OCI-LY7 (cell line): ENCODE measurements around the gene IMPA2. TPM values are rescaled to one million over a fixed set of nuclear protein-coding genes. Genes with fewer than 3 reads are reported as not detected.
A peak's percentile ranks its signal among the peaks of the same experiment; 100 is the strongest.

ENCODE experiments used
- BruUV-seq: library from RNA; stranded (reverse); fragments of 400-500 nt; replicated peaks from 2 replicates; lab custom pipeline; 2021; lab: Mats Ljungman, UMichigan
- CTCF ChIA-PET: fragments of 300-600 bp; sonication (Branson Sonifier 250); formaldehyde crosslinking; loops from one replicate; lab custom pipeline; 2022; ENCODE audit warnings: antibody characterized with exemption; ENCODE audit not compliant: unreplicated experiment; lab: Charles Lee
- POLR2A ChIA-PET: fragments of 300-600 bp; sonication (Branson Sonifier 250); formaldehyde crosslinking; loops from one replicate; lab custom pipeline; 2022; ENCODE audit warnings: antibody characterized with exemption; lab: Charles Lee
- DNase-seq: peaks from one replicate; pipeline ENCODE4 v3.0.0-alpha.2; 2015; ENCODE audit warnings: low spot score
- H2AFZ ChIP-seq: fragments of 200-600 bp; sonication (generic), shearing (Covaris generic); 2 replicates; pipeline ENCODE4 v1.6.1; 2014; ENCODE audit warnings: mild to moderate bottlenecking, antibody characterized with exemption, low read length, moderate library complexity
- H3K27ac ChIP-seq: fragments of 200-600 bp; sonication (generic); 2 replicates; pipeline ENCODE4 v1.5.1; 2014; ENCODE audit warnings: mixed run types, low read depth, mild to moderate bottlenecking, moderate library complexity, low read length, inconsistent platforms; ENCODE audit not compliant: poor library complexity, severe bottlenecking
- H3K36me3 ChIP-seq: fragments of 200-600 bp; sonication (generic); 2 replicates; pipeline ENCODE4 v1.6.1; 2014; ENCODE audit warnings: mild to moderate bottlenecking, antibody characterized with exemption, low read length, moderate library complexity, mixed read lengths; ENCODE audit not compliant: insufficient read depth
- H3K4me1 ChIP-seq: fragments of 200-600 bp; sonication (generic); 2 replicates; pipeline ENCODE4 v1.5.1; 2014; ENCODE audit warnings: mild to moderate bottlenecking, low read length; ENCODE audit not compliant: insufficient read depth, poor library complexity, severe bottlenecking
- H3K4me2 ChIP-seq: fragments of 200-600 bp; sonication (generic); 2 replicates; pipeline ENCODE4 v1.6.1; 2014; ENCODE audit warnings: mild to moderate bottlenecking, low read length
- H3K4me3 ChIP-seq: fragments of 200-600 bp; sonication (generic); 2 replicates; pipeline ENCODE4 v1.5.1; 2014; ENCODE audit warnings: mild to moderate bottlenecking, low read depth, low read length; ENCODE audit not compliant: poor library complexity, severe bottlenecking
- H3K79me2 ChIP-seq: fragments of 200-600 bp; sonication (generic); 2 replicates; pipeline ENCODE4 v1.6.1; 2016; ENCODE audit warnings: low read depth, mild to moderate bottlenecking, low read length, moderate library complexity, mixed read lengths; ENCODE audit not compliant: insufficient read depth
- H3K9me2 ChIP-seq: fragments of 200-600 bp; sonication (generic); 2 replicates; pipeline ENCODE4 v1.6.1; 2016; ENCODE audit warnings: mild to moderate bottlenecking, low read length, mixed read lengths; ENCODE audit not compliant: insufficient read depth
- H3K9me3 ChIP-seq: fragments of 200-600 bp; sonication (generic); 2 replicates; pipeline ENCODE4 v1.6.1; 2014; ENCODE audit warnings: mild to moderate bottlenecking, mixed run types, low read length, mixed read lengths
- H4K20me1 ChIP-seq: fragments of 200-600 bp; sonication (generic); 2 replicates; pipeline ENCODE4 v1.6.1; 2014; ENCODE audit warnings: mild to moderate bottlenecking, antibody characterized with exemption, low read length, moderate library complexity, mixed read lengths; ENCODE audit not compliant: insufficient read depth
- EZH2phosphoT487 ChIP-seq: fragments of 200-600 bp; sonication (generic); IDR thresholded peaks from 2 replicates; pipeline ENCODE4 v1.6.1; 2018; ENCODE audit warnings: low read depth, borderline replicate concordance, mild to moderate bottlenecking, mixed run types, antibody characterized with exemption, low read length, moderate library complexity, mixed read lengths
- intact Hi-C: fragments of 100-400 bp; cut with micrococcal nuclease; formaldehyde crosslinking; loops from one replicate; pipeline ENCODE4 v1.10.0; 2022; ENCODE audit not compliant: unreplicated experiment
- total RNA-seq, 2 experiments: library from RNA; depleted of rRNA in 1 of 2; stranded (reverse); fragments of >200 nt in 1 of 2; shearing (Covaris generic) in 1 of 2; gene quantifications; 2 replicates each; pipeline ENCODE4 v1.2.3, GENCODE V29; 2014 to 2022
- TF ChIP-seq, protein P1 (sequence below): fragments of 200-600 bp; sonication (generic); conservative IDR thresholded peaks from 2 replicates; pipeline ENCODE4 v1.5.1; 2014; ENCODE audit warnings: mild to moderate bottlenecking, antibody characterized with exemption, low read length, moderate library complexity, mixed read lengths

IMPA2 gene
- total RNA-seq, 2 experiments from 2014 or later, result 51.9 to 59.0 TPM

DNA sequence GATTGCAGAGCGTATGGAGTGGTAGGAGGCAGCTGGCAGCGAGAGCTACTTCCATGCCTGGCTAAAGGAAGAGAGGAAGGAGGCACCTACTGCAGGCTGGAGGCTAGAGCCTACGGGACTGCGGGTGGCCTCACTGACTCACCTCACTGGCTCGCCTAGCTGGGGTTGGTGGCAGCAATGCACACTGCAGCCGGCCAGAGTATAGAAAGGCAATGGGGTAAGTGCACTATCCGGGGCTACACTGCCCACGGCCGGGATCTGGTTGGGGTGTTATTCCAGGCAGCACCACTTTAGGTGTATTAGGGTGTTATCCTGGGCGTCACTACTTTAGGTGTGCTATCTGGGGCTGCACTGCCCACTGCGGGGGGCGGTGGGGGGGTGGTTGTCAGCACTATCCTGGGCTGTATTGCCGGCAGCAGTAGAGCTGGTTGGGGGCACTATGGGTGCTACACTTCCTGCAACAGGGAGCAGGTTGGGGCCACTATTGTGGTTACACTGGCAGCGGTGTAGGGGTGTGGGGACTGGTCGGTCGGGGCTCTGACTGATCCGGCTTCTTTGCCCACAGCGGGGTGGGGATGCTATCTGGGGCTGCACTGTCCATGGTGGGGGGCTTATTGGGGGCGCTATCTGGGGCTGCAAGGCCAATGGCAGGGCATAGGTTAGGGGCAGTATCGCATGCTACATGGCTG is 79.0 kb downstream of the IMPA2 start:
- Histone ChIP-seq H3K9me2 (no peaks in the 10 kb centered on the region), H2AFZ (peak overlapping the region; percentile 98), H3K36me3 (no peaks in the 10 kb centered on the region), H3K9me3 (0 out of 2 replicates have a peak, but pooled peaks cover 2% of the 10 kb centered on the region), H3K4me3 (peak overlapping the region; percentile 75), H3K79me2 (no peaks in the 10 kb centered on the region), H3K27ac (peak overlapping the region; percentile 45), H4K20me1 (no peaks in the 10 kb centered on the region), H3K4me2 (peak overlapping the region; percentile 81), H3K4me1 (peaks cover 24% of the 10 kb centered on the region)
- intact Hi-C loops, result no loop called here
- POLR2A ChIA-PET, result interaction anchor here (0.6 to 1.8 kb wide), 2 partner anchors 10 to 124 kb away, joined by 6 to 12 read pairs; no protein-coding TSS in a partner anchor
- CTCF ChIA-PET, result interaction anchor here (0.7 kb wide), 1 partner anchor 10 kb away, joined by 3 read pairs; no protein-coding TSS in a partner anchor
- TF ChIP-seq, protein P1, sequence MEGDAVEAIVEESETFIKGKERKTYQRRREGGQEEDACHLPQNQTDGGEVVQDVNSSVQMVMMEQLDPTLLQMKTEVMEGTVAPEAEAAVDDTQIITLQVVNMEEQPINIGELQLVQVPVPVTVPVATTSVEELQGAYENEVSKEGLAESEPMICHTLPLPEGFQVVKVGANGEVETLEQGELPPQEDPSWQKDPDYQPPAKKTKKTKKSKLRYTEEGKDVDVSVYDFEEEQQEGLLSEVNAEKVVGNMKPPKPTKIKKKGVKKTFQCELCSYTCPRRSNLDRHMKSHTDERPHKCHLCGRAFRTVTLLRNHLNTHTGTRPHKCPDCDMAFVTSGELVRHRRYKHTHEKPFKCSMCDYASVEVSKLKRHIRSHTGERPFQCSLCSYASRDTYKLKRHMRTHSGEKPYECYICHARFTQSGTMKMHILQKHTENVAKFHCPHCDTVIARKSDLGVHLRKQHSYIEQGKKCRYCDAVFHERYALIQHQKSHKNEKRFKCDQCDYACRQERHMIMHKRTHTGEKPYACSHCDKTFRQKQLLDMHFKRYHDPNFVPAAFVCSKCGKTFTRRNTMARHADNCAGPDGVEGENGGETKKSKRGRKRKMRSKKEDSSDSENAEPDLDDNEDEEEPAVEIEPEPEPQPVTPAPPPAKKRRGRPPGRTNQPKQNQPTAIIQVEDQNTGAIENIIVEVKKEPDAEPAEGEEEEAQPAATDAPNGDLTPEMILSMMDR, result 0 out of 2 replicates have a peak, but pooled peaks have one; percentile 11
- no peak for TF ChIP-seq EZH2phosphoT487
- no TSS peak for BruUV-seq
- peak; percentile 52 for DNase-seq

DNA sequence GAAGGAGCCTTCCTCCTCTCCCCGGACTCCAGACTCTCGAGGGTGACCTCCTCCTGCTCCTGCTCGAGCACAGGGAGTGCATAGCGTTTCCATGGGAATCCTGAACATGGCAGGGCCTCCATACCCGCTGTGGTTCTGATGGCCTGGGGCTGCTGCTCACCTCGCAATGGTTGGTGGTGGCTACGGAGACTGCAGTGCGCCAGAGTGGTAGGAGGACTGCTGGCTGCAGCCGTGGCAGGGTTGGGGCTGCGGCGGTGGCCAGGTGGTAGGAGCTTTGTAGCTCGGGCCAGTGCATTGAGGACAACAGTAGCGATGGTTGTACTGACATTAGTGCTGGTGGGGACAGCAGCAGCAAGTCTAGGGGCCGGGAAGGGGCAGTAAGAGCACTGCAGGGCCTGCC is 80.4 kb downstream of the IMPA2 start:
- ChIA-PET POLR2A (interaction anchor here (0.7 kb wide), 1 partner anchor 81 kb away, joined by 3 read pairs; no protein-coding TSS in a partner anchor), CTCF (interaction anchor here (1.0 kb wide), 1 partner anchor 15 kb away, joined by 3 read pairs; no protein-coding TSS in a partner anchor)
- H3K4me2 ChIP-seq, result peak overlapping the region; percentile 81
- H3K9me2 ChIP-seq, result no peaks in the 10 kb centered on the region
- BruUV-seq, result no TSS peak
- no peak overlapping the region for H3K27ac ChIP-seq
- no peak overlapping the region for H2AFZ ChIP-seq
- no peak for DNase-seq
- no peaks in the 10 kb centered on the region; the same call in 1 of the 2 replicates for H3K36me3 ChIP-seq
- peaks cover 31% of the 10 kb centered on the region for H3K4me1 ChIP-seq
- TF ChIP-seq EZH2phosphoT487, result no peak
- TF ChIP-seq, protein P1, result no peak
- no peaks in the 10 kb centered on the region for H3K9me3 ChIP-seq
- intact Hi-C loops, result no loop called here
- no peaks in the 10 kb centered on the region for H4K20me1 ChIP-seq
- H3K4me3 ChIP-seq, result peak overlapping the region; percentile 75
- no peaks in the 10 kb centered on the region for H3K79me2 ChIP-seq

DNA sequence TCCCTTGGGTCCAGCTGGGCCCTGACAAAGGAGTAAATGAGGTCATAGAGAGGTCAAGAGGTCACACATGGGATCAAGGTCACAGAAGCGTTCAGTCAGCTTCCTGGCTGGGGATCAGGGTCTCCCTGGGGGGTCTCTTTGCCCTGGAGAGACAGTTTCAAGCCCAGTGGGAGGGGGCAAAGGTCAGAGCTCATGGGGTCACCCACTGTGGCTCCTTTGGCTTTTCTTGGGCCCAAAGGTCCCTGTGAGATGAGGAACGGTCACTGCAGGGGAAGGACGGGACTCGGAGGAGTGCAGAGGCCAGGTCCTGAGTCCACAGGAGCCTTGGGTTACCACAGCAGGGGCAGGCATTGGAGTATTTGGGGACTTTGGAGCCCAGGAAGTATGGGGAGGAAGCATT is 81.7 kb downstream of the IMPA2 start:
- H2AFZ ChIP-seq, result no peak overlapping the region
- H3K36me3 ChIP-seq, result no peaks in the 10 kb centered on the region; the same call in 1 of the 2 replicates
- TF ChIP-seq, protein P1, result no peak
- TF ChIP-seq EZH2phosphoT487, result no peak
- no peaks in the 10 kb centered on the region for H3K9me3 ChIP-seq
- no peak overlapping the region for H3K27ac ChIP-seq
- no peaks in the 10 kb centered on the region for H3K79me2 ChIP-seq
- DNase-seq, result no peak
- H3K9me2 ChIP-seq, result no peaks in the 10 kb centered on the region
- peaks cover 31% of the 10 kb centered on the region for H3K4me1 ChIP-seq
- H3K4me3 ChIP-seq, result no peak overlapping the region
- ChIA-PET CTCF (no interaction called here), POLR2A (interaction anchor here (0.8 kb wide), 1 partner anchor 11 kb away, joined by 3 read pairs; no protein-coding TSS in a partner anchor)
- intact Hi-C loops, result no loop called here
- no TSS peak for BruUV-seq
- H3K4me2 ChIP-seq, result no peak overlapping the region
- H4K20me1 ChIP-seq, result no peaks in the 10 kb centered on the region
